Measurements from ENCODE around the gene HACD3. TPM values are rescaled to one million over a fixed set of nuclear protein-coding genes. Genes with fewer than 3 reads are reported as not detected.

Gene HACD3
- total and polyA plus RNA-seq, 2 of the 13 experiments (the other 11 are each of a cell fraction or from before 2014, with no cell fraction given): 73.6 to 161 TPM

DNA sequence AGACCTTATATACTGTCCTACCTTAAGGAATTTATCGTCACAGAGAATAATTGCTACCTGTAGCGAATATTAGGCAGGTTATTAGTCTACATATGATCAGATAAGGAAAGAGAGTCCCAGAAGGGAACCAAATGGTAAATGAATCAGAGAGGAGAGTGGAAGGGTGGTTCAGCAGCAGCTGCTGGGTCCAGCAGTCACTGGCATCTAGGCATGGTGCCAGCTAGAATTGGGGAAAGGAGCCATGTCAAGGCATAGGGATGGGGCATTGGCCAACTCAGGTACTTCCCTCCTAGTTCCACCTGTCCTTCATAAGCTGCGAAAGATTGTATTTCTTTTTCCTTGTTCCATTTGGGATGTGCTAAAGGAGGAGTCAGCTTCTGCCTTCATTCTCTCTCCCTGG is 23.4 kb downstream of the HACD3 start:
- Histone ChIP-seq H3K4me2 (ENCODE audit: low read depth, low read length) (no peak overlapping the region), H3K9ac (ENCODE audit: insufficient read depth, low read depth, low read length) (no peak overlapping the region), H3K27me3 (ENCODE audit: control insufficient read depth in 1 of 2, insufficient read depth in 2 of 2, low read length in 2 of 2) (no peaks in the 10 kb centered on the region), H4K20me1 (ENCODE audit: insufficient read depth, low read length) (peaks cover 6% of the 10 kb centered on the region; the same call in 1 of the 2 replicates), H2AFZ (ENCODE audit: low read length) (no peak overlapping the region), H3K4me1 (ENCODE audit: insufficient read depth, low read length) (peaks cover 22% of the 10 kb centered on the region), H3K4me3 (replicated peaks in 1 of 3; ENCODE audit: insufficient read depth in 1 of 3, low read depth in 2 of 3, low read length in 3 of 3) (no peak overlapping the region), H3K79me2 (ENCODE audit: insufficient read depth, low read length) (peaks cover 43% of the 10 kb centered on the region), H3K27ac (ENCODE audit: extremely low read length, insufficient read depth, low read length) (no peak overlapping the region), H3K9me3 (ENCODE audit: low read length) (no peaks in the 10 kb centered on the region), H3K36me3 (replicated peaks in 1 of 2; ENCODE audit: control insufficient read depth in 1 of 2, insufficient read depth in 2 of 2, low read length in 2 of 2) (peaks cover 12 to 49% of the 10 kb centered on the region in 2 experiments)
- FAIRE-seq (no peak), DNase-seq (ENCODE audit: low spot score) (no peak), ATAC-seq (no peak)
- no TSS peak for BruUV-seq (replicated peaks)
- POLR2A ChIA-PET: no interaction called here
- CTCF ChIA-PET (ENCODE audit: low intra/inter-chr PET ratio, low total read pairs): no interaction called here
- intact Hi-C loops (cut with micrococcal nuclease; ENCODE audit: unreplicated experiment) (loop anchor here (2.0 kb wide), 1 partner anchor 33 kb away; no protein-coding TSS in a partner anchor), in situ Hi-C loops (cut with HindIII; ENCODE audit: extremely low pct_ligation_motif_present, low pct_unique_long_range_greater_than_20kb) (no loop called here)
- no peak for TF ChIP-seq TCF7L2 (IDR thresholded peaks at IDR 0.05; ENCODE audit: low read depth, low read length)
- TF ChIP-seq, protein P1, sequence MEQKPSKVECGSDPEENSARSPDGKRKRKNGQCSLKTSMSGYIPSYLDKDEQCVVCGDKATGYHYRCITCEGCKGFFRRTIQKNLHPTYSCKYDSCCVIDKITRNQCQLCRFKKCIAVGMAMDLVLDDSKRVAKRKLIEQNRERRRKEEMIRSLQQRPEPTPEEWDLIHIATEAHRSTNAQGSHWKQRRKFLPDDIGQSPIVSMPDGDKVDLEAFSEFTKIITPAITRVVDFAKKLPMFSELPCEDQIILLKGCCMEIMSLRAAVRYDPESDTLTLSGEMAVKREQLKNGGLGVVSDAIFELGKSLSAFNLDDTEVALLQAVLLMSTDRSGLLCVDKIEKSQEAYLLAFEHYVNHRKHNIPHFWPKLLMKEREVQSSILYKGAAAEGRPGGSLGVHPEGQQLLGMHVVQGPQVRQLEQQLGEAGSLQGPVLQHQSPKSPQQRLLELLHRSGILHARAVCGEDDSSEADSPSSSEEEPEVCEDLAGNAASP (CRISPR knock-in tag; IDR thresholded peaks at IDR 0.05; ENCODE audit: borderline replicate concordance): no peak
- TF ChIP-seq, protein P2, sequence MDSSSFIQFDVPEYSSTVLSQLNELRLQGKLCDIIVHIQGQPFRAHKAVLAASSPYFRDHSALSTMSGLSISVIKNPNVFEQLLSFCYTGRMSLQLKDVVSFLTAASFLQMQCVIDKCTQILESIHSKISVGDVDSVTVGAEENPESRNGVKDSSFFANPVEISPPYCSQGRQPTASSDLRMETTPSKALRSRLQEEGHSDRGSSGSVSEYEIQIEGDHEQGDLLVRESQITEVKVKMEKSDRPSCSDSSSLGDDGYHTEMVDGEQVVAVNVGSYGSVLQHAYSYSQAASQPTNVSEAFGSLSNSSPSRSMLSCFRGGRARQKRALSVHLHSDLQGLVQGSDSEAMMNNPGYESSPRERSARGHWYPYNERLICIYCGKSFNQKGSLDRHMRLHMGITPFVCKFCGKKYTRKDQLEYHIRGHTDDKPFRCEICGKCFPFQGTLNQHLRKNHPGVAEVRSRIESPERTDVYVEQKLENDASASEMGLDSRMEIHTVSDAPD (CRISPR knock-in tag; IDR thresholded peaks at IDR 0.05): no peak
- TF ChIP-seq, protein P3, sequence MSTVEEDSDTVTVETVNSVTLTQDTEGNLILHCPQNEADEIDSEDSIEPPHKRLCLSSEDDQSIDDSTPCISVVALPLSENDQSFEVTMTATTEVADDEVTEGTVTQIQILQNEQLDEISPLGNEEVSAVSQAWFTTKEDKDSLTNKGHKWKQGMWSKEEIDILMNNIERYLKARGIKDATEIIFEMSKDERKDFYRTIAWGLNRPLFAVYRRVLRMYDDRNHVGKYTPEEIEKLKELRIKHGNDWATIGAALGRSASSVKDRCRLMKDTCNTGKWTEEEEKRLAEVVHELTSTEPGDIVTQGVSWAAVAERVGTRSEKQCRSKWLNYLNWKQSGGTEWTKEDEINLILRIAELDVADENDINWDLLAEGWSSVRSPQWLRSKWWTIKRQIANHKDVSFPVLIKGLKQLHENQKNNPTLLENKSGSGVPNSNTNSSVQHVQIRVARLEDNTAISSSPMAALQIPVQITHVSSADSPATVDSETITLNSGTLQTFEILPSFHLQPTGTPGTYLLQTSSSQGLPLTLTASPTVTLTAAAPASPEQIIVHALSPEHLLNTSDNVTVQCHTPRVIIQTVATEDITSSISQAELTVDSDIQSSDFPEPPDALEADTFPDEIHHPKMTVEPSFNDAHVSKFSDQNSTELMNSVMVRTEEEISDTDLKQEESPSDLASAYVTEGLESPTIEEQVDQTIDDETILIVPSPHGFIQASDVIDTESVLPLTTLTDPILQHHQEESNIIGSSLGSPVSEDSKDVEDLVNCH (CRISPR knock-in tag; IDR thresholded peaks at IDR 0.05): no peak
- TF ChIP-seq SMC3 (IDR thresholded peaks at IDR 0.05; ENCODE audit: low read length): no peak
- TF ChIP-seq BORCS8-MEF2B (CRISPR knock-in tag; IDR thresholded peaks at IDR 0.05): no peak
- TF ChIP-seq ZNF251 (CRISPR knock-in tag; IDR thresholded peaks at IDR 0.05): no peak
- TF ChIP-seq ZNF317 (CRISPR knock-in tag; IDR thresholded peaks at IDR 0.05): no peak
- TF ChIP-seq, protein P4, sequence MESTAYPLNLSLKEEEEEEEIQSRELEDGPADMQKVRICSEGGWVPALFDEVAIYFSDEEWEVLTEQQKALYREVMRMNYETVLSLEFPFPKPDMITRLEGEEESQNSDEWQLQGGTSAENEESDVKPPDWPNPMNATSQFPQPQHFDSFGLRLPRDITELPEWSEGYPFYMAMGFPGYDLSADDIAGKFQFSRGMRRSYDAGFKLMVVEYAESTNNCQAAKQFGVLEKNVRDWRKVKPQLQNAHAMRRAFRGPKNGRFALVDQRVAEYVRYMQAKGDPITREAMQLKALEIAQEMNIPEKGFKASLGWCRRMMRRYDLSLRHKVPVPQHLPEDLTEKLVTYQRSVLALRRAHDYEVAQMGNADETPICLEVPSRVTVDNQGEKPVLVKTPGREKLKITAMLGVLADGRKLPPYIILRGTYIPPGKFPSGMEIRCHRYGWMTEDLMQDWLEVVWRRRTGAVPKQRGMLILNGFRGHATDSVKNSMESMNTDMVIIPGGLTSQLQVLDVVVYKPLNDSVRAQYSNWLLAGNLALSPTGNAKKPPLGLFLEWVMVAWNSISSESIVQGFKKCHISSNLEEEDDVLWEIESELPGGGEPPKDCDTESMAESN (CRISPR knock-in tag; conservative IDR thresholded peaks at IDR 0.05): no peak
- no peak for TF ChIP-seq TMF1 (CRISPR knock-in tag; IDR thresholded peaks at IDR 0.05; ENCODE audit: low read depth)
- TF ChIP-seq ZNF616 (CRISPR knock-in tag; IDR thresholded peaks at IDR 0.05; ENCODE audit: low read depth): no peak
- TF ChIP-seq, protein P5, sequence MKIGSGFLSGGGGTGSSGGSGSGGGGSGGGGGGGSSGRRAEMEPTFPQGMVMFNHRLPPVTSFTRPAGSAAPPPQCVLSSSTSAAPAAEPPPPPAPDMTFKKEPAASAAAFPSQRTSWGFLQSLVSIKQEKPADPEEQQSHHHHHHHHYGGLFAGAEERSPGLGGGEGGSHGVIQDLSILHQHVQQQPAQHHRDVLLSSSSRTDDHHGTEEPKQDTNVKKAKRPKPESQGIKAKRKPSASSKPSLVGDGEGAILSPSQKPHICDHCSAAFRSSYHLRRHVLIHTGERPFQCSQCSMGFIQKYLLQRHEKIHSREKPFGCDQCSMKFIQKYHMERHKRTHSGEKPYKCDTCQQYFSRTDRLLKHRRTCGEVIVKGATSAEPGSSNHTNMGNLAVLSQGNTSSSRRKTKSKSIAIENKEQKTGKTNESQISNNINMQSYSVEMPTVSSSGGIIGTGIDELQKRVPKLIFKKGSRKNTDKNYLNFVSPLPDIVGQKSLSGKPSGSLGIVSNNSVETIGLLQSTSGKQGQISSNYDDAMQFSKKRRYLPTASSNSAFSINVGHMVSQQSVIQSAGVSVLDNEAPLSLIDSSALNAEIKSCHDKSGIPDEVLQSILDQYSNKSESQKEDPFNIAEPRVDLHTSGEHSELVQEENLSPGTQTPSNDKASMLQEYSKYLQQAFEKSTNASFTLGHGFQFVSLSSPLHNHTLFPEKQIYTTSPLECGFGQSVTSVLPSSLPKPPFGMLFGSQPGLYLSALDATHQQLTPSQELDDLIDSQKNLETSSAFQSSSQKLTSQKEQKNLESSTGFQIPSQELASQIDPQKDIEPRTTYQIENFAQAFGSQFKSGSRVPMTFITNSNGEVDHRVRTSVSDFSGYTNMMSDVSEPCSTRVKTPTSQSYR (CRISPR knock-in tag; IDR thresholded peaks at IDR 0.05; ENCODE audit: borderline replicate concordance): no peak
- WGBS (ENCODE audit: low lambda C conversion rate): over 99% methylated on average over 3 of the region's 3 CpGs

Data from HepG2 (cell line).